ENCODE results near the gene FAM171A1.
"Not testable (repeated sequence)": the region's sequence is repeated elsewhere in the genome, so short reads cannot be mapped to it uniquely, and the experiment has no call there.

The FAM171A1 gene

GRCh38 chr10:15339892-15340291 lies 31.2 kb downstream of the FAM171A1 start:
- H3K27me3 Mint-ChIP-seq (ENCODE audit: low read depth) = peaks cover 3% of the 10 kb centered on the region
- H3K9me3 Mint-ChIP-seq = no peaks in the 10 kb centered on the region
- TF ChIP-seq CTCF (IDR thresholded peaks at IDR 0.05; ENCODE audit: unreplicated experiment in 3 of 3) = no peak
- peak overlapping the region; percentile 38 to 59 (median 45) for H3K27ac Mint-ChIP-seq
- H3K36me3 Mint-ChIP-seq (ENCODE audit: low read depth) = no peaks in the 10 kb centered on the region
- peaks cover 36% of the 10 kb centered on the region for H3K4me1 Mint-ChIP-seq
- no peak overlapping the region for H3K4me3 Mint-ChIP-seq

- Mint-ChIP-seq H3K27ac (peak overlapping the region; percentile 37 to 100 (median 99)), H3K4me1 (peaks cover 41% of the 10 kb centered on the region)
- H3K36me3 Mint-ChIP-seq (ENCODE audit: low read depth); H3K9me3 Mint-ChIP-seq; H3K27me3 Mint-ChIP-seq (ENCODE audit: low read depth); H3K4me3 Mint-ChIP-seq: not testable (repeated sequence)
These were observed 33.6 kb downstream of the FAM171A1 start for GRCh38 chr10:15337441-15337923.

- H3K36me3 Mint-ChIP-seq (ENCODE audit: low read depth) = no peaks in the 10 kb centered on the region
- H3K27ac Mint-ChIP-seq = peak overlapping the region; percentile 98 to 100 (median 99)
- H3K27me3 Mint-ChIP-seq (ENCODE audit: low read depth) = no peaks in the 10 kb centered on the region
- peaks cover 34% of the 10 kb centered on the region for H3K4me1 Mint-ChIP-seq
- H3K9me3 Mint-ChIP-seq = no peaks in the 10 kb centered on the region
- no peak overlapping the region for H3K4me3 Mint-ChIP-seq
- TF ChIP-seq CTCF (IDR thresholded peaks at IDR 0.05; ENCODE audit: unreplicated experiment in 3 of 3) = no peak
These were observed 34.9 kb downstream of the FAM171A1 start for GRCh38 chr10:15336211-15336610.

- H3K36me3 Mint-ChIP-seq (ENCODE audit: low read depth) = no peaks in the 10 kb centered on the region
- H3K9me3 Mint-ChIP-seq = no peaks in the 10 kb centered on the region
- H3K27ac Mint-ChIP-seq = peak overlapping the region; percentile 98 to 100 (median 99)
- TF ChIP-seq CTCF (IDR thresholded peaks at IDR 0.05; ENCODE audit: unreplicated experiment in 3 of 3) = no peak
- peaks cover 33% of the 10 kb centered on the region for H3K4me1 Mint-ChIP-seq
- H3K27me3 Mint-ChIP-seq (ENCODE audit: low read depth) = no peaks in the 10 kb centered on the region
- H3K4me3 Mint-ChIP-seq = peak overlapping the region in 2 of 3 experiments; percentile 1 to 11
These were observed 35.6 kb downstream of the FAM171A1 start for GRCh38 chr10:15335508-15335907.

GRCh38 chr10:15334650-15335323 lies 36.3 kb downstream of the FAM171A1 start:
- H3K4me3 Mint-ChIP-seq = peak overlapping the region in 2 of 3 experiments; percentile 43 to 54
- no peaks in the 10 kb centered on the region for H3K9me3 Mint-ChIP-seq
- no peak for TF ChIP-seq CTCF (IDR thresholded peaks at IDR 0.05; ENCODE audit: unreplicated experiment in 3 of 3)
- no peaks in the 10 kb centered on the region for H3K36me3 Mint-ChIP-seq (ENCODE audit: low read depth)
- peak overlapping the region; percentile 98 to 100 (median 99) for H3K27ac Mint-ChIP-seq
- no peaks in the 10 kb centered on the region for H3K27me3 Mint-ChIP-seq (ENCODE audit: low read depth)
- peaks cover 33% of the 10 kb centered on the region for H3K4me1 Mint-ChIP-seq

GRCh38 chr10:15333909-15334649 lies 37.0 kb downstream of the FAM171A1 start:
- Mint-ChIP-seq H3K27me3 (ENCODE audit: low read depth) (no peaks in the 10 kb centered on the region), H3K4me3 (peak overlapping the region; percentile 43 to 66 (median 54))

GRCh38 chr10:15333181-15333580 lies 37.9 kb downstream of the FAM171A1 start:
- Mint-ChIP-seq H3K4me1 (peaks cover 33% of the 10 kb centered on the region), H3K27ac (peak overlapping the region; percentile 98 to 100 (median 99))
- not testable (repeated sequence) for H3K27me3 Mint-ChIP-seq (ENCODE audit: low read depth); H3K4me3 Mint-ChIP-seq; H3K36me3 Mint-ChIP-seq (ENCODE audit: low read depth); H3K9me3 Mint-ChIP-seq

More at GRCh38 chr10:15333909-15334649, 37.0 kb downstream of the FAM171A1 start:
- H3K9me3 Mint-ChIP-seq = no peaks in the 10 kb centered on the region
- no peak for TF ChIP-seq CTCF (IDR thresholded peaks at IDR 0.05; ENCODE audit: unreplicated experiment in 3 of 3)
- H3K27ac Mint-ChIP-seq = peak overlapping the region; percentile 98 to 100 (median 99)
- H3K36me3 Mint-ChIP-seq (ENCODE audit: low read depth) = no peaks in the 10 kb centered on the region
- peaks cover 33% of the 10 kb centered on the region for H3K4me1 Mint-ChIP-seq

All from nephron (organoid).